ENCODE results near the gene NYNRIN.

NYNRIN gene

DNA sequence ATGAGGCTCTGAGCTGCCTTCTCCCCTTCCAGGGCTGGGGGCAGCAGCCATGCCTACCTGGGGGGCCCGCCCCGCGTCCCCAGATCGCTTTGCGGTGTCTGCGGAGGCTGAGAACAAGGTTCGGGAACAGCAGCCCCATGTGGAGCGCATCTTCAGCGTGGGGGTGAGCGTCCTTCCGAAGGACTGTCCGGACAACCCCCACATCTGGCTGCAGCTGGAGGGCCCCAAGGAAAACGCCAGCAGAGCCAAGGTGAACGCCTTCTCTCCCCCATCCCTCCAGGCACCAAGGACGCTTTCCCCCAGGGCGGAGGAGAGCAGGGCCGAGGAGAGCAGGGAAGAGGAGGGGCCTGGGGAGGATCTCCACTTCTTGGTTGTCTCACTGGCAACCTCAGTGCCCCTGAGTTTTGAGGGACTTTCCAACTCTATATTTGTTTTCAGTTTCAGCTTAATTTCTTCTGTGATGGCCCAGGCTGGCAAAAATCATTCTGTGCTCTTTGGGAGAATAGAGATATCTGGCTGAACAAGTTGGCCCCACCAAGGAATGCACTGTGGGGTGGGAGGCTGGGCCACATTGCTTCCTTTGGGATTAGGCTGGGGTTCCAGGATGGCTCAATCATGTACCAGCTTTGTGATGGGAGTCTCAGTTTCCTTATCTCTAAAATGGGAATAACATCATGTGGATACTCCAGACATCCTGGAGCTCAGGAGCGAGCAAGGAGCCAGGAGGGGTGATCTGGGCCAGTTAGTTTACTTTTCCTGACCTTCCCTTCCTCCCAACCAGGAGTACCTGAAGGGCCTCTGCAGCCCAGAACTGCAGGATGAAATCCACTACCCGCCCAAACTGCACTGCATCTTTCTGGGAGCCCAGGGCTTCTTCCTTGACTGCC, 32.1 kb downstream of the NYNRIN start:
- H3K27ac ChIP-seq, result peak overlapping the region; percentile 81
- TF ChIP-seq, protein P1, sequence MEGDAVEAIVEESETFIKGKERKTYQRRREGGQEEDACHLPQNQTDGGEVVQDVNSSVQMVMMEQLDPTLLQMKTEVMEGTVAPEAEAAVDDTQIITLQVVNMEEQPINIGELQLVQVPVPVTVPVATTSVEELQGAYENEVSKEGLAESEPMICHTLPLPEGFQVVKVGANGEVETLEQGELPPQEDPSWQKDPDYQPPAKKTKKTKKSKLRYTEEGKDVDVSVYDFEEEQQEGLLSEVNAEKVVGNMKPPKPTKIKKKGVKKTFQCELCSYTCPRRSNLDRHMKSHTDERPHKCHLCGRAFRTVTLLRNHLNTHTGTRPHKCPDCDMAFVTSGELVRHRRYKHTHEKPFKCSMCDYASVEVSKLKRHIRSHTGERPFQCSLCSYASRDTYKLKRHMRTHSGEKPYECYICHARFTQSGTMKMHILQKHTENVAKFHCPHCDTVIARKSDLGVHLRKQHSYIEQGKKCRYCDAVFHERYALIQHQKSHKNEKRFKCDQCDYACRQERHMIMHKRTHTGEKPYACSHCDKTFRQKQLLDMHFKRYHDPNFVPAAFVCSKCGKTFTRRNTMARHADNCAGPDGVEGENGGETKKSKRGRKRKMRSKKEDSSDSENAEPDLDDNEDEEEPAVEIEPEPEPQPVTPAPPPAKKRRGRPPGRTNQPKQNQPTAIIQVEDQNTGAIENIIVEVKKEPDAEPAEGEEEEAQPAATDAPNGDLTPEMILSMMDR (IDR thresholded peaks at IDR 0.05), result no peak
- no peak for TF ChIP-seq ZFX (IDR thresholded peaks at IDR 0.05; ENCODE audit: borderline replicate concordance)

DNA sequence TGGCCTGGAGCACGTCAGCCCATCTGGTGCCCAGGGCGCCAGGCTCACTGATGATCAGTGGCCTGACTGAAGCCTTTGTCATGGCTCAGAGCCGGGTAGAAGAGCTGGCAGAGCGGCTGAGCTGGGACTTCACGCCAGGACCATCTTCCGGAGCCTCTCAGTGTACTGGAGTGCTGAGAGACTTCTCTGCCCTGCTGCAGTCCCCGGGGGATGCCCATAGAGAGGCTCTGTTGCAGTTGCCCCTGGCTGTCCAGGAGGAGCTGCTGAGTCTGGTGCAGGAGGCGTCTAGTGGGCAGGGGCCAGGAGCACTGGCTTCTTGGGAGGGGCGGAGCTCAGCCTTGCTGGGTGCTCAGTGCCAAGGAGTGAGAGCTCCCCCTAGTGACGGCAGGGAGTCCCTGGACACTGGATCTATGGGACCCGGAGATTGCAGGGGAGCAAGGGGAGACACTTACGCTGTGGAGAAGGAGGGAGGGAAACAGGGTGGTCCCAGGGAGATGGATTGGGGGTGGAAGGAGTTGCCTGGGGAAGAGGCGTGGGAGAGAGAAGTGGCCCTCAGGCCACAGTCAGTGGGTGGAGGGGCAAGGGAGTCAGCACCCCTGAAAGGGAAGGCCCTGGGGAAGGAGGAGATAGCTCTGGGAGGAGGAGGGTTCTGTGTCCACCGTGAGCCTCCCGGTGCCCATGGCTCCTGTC, 32.9 kb downstream of the NYNRIN start:
- H3K27ac ChIP-seq, result peak overlapping the region; percentile 81
- TF ChIP-seq, protein P1 (IDR thresholded peaks at IDR 0.05), result peak; percentile 91
- TF ChIP-seq ZFX (IDR thresholded peaks at IDR 0.05; ENCODE audit: borderline replicate concordance), result no peak

DNA sequence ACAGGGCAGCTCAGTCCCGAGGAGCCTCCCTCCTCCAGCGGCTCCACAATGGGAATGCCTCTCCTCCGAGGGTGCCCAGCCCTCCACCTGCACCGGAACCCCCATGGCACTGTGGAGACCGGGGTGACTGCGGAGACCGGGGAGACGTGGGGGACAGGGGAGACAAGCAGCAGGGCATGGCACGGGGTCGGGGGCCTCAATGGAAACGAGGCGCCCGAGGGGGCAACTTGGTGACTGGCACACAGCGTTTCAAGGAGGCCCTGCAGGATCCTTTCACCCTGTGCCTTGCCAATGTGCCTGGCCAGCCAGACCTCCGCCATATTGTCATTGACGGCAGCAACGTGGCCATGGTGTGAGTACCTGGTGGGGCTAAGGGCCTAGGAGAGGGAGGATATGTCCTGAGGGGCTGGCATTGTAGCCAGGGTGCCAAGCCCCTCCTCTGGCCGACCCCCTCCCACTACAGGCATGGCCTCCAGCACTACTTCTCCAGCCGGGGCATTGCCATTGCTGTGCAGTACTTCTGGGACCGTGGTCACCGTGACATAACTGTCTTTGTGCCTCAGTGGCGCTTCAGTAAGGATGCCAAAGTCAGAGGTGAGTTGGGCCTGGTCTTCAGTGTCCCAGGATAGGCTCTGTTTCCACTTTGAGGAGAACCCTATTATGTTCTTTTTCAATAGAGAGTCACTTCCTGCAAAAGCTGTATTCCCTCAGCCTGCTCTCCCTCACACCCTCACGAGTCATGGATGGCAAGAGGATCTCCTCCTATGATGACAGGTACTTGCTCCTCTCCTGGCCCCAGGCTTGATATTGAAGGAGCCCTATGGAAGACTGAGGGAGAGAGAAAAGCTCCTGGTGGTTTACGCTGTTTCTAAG, 33.7 kb downstream of the NYNRIN start:
- no peak overlapping the region; the same call in 1 of the 2 replicates for H3K27ac ChIP-seq
- TF ChIP-seq ZFX (IDR thresholded peaks at IDR 0.05; ENCODE audit: borderline replicate concordance), result no peak
- TF ChIP-seq, protein P1 (IDR thresholded peaks at IDR 0.05), result no peak

DNA sequence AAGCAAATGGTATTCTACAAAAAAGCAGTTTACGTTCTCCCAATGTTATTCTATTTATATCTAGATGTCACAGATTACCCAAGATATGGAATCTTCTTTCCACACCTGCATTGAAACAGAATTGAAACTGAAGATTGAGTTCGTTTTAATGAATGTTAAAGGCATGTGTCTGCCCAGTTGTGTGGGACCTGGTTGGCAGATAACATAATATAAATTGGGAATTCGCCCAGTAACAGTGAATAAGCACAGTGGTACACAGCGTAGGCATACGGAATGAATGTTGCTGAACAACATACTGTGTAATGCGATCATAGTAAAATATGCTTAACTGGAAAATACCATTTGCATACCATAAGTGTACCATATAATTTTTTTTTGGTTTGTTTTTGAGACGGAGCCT, 35.2 kb downstream of the NYNRIN start:
- no peak overlapping the region for H3K27ac ChIP-seq
- no peak for TF ChIP-seq ZFX (IDR thresholded peaks at IDR 0.05; ENCODE audit: borderline replicate concordance)
- TF ChIP-seq, protein P1 (IDR thresholded peaks at IDR 0.05), result no peak

DNA sequence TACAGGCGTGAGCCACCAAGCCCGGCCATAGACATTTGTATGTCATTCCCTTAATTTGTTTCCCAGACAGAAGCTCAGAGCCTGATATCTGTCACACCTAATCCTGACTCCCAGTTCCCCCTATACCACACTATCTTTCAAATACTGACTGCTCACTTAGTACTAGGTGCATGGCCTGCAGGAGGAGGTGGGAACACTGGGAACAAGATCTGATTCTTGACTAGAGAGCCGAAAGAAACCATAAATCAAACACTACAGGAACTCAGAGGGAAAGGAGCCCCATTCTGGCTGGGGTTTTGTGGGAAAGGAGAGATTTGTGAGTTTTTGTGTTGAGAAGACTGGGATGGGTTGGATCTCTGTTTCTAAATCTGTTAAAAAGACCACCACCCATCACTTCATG, 35.9 kb downstream of the NYNRIN start:
- H3K27ac ChIP-seq, result no peak overlapping the region
- TF ChIP-seq, protein P1 (IDR thresholded peaks at IDR 0.05), result no peak
- TF ChIP-seq ZFX (IDR thresholded peaks at IDR 0.05; ENCODE audit: borderline replicate concordance), result no peak

DNA sequence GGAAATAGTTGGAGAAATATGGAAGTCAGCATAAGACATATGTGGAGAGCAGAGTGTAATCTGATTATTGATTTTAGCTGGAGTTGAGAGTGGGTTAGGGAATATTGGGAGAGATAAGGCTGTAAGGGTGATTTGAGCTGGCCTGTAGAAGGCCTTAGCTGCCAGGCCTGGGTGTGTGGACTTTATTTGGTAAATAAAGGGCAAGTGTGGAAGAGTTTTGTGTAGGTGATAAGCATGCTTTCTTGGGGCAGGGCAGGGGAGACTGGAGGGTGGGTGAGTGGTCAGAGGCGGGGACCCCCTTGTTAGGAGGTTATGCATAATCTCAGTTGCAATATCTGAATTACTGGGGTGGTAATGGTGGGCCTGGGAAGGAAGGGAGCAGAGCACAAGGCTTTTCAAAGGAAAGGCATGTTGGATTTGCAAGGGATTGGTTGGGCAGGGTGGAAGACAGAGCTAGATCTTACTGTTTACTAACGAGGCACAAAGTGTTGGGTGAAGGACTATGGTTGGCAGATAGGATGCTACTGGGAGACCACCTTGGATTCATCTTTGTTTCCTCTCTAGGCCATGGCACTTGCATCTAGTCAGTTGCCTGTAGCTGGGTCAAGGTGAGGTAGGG, 36.5 kb downstream of the NYNRIN start:
- TF ChIP-seq, protein P1 (IDR thresholded peaks at IDR 0.05), result no peak
- TF ChIP-seq ZFX (IDR thresholded peaks at IDR 0.05; ENCODE audit: borderline replicate concordance), result no peak
- H3K27ac ChIP-seq, result no peak overlapping the region
